ENCODE measurements around the gene EXOSC9.

Gene EXOSC9

GRCh38 chr4:121794505-121795188 lies 6.5 kb upstream of the EXOSC9 start:
- no peak for DNase-seq
- TF ChIP-seq CTCF (IDR thresholded peaks at IDR 0.05; ENCODE audit: low read depth, low read length) = no peak
- Histone ChIP-seq H3K27me3 (ENCODE audit: insufficient read depth, low read depth, severe bottlenecking) (no peaks in the 10 kb centered on the region), H3K9me3 (ENCODE audit: severe bottlenecking) (no peaks in the 10 kb centered on the region), H3K27ac (no peak overlapping the region), H3K4me3 (ENCODE audit: low read depth, low read length) (no peak overlapping the region), H3K36me3 (no peaks in the 10 kb centered on the region)

DNA sequence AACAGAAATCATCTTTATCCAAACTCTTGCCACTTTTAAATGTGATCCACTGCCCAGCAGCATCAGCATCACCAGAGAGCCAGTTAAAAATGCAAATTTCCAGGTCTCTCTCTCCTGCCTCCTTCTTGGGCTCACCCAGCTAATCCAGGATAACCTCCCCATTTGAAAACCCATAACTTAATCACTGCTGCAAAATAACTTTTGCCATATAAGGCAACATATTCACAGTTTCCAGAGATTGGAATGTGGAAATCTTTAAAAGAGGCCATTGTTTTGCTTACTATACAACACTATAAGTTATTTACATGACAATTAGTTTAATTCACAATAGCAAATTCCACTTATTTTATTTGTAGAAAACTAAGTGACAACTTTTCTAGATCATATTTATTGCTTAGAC lies 4.8 kb upstream of the EXOSC9 start:
- Histone ChIP-seq H3K27ac (no peak overlapping the region), H3K4me3 (ENCODE audit: low read depth, low read length) (no peak overlapping the region)

GRCh38 chr4:121799208-121799823 lies 1.8 kb upstream of the EXOSC9 start:
- H3K27me3 ChIP-seq (ENCODE audit: insufficient read depth, low read depth, severe bottlenecking) = no peaks in the 10 kb centered on the region
- peaks cover 31% of the 10 kb centered on the region for H3K36me3 ChIP-seq
- H3K4me3 ChIP-seq (ENCODE audit: low read depth, low read length) = no peak overlapping the region
- DNase-seq = no peak
- TF ChIP-seq CTCF (IDR thresholded peaks at IDR 0.05; ENCODE audit: low read depth, low read length) = no peak
- H3K27ac ChIP-seq = no peak overlapping the region; the same call in 1 of the 2 replicates
- H3K9me3 ChIP-seq (ENCODE audit: severe bottlenecking) = no peaks in the 10 kb centered on the region

More for the DNA sequence above, 4.8 kb upstream of the EXOSC9 start:
- TF ChIP-seq CTCF (IDR thresholded peaks at IDR 0.05; ENCODE audit: low read depth, low read length) = no peak
- peaks cover under 1% of the 10 kb centered on the region for H3K36me3 ChIP-seq
- no peak for DNase-seq
- no peaks in the 10 kb centered on the region for H3K9me3 ChIP-seq (ENCODE audit: severe bottlenecking)
- H3K27me3 ChIP-seq (ENCODE audit: insufficient read depth, low read depth, severe bottlenecking) = no peaks in the 10 kb centered on the region

DNA sequence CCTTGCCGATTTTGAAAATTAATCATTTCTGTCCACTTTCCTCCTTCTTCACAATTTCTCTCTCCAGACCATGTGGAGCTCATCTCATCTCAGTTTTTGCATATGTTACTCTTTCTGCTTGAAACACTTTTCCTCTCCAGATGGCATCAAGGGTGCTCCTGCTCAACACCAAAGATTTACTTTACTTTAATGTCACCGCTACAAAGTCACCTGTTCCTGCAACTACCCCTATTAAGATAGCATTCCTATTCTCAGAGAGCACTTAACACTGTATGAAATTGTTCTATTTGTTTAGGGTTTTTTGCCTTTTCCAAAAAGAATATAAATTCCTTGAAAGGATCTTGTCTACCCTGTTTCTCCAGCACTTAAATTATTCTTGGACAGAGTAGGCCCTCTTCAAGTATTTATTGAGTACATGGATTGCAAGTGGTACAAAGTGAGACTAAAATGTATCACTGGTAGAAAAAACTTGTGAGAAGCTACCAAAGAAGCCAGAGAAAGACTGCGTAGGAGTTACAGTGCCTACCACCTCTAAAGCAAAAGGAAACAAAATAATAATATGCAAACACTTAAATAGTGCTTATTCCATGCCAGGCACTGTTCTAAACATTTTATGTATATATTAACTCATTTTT lies 1.1 kb upstream of the EXOSC9 start:
- no peak for TF ChIP-seq CTCF (IDR thresholded peaks at IDR 0.05; ENCODE audit: low read depth, low read length)
- Histone ChIP-seq H3K27ac (peak overlapping the region; percentile 92), H3K27me3 (ENCODE audit: insufficient read depth, low read depth, severe bottlenecking) (no peaks in the 10 kb centered on the region), H3K4me3 (ENCODE audit: low read depth, low read length) (peak overlapping the region; percentile 66), H3K36me3 (peaks cover 37% of the 10 kb centered on the region), H3K9me3 (ENCODE audit: severe bottlenecking) (no peaks in the 10 kb centered on the region)
- no peak for DNase-seq

DNA sequence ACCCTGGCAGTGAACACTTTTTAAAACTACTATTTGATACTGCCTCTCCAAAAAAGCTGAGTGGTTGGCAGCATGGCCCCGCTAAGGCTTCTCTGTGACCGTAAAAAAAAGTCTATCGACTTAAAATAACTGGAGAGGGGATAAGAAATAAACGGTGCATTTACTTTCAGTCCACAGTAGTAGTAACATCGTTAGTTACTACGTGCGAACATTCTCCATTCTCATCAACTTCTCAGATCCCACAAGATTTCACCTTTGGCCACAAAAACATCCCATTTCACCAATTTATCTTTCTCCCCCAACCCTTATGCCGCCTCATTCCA lies 524 bp upstream of the EXOSC9 start:
- Histone ChIP-seq H3K9me3 (ENCODE audit: severe bottlenecking) (no peaks in the 10 kb centered on the region), H3K4me3 (ENCODE audit: low read depth, low read length) (peak overlapping the region; percentile 66), H3K27me3 (ENCODE audit: insufficient read depth, low read depth, severe bottlenecking) (no peaks in the 10 kb centered on the region), H3K36me3 (peaks cover 43% of the 10 kb centered on the region), H3K27ac (peak overlapping the region; percentile 92)
- no peak for TF ChIP-seq CTCF (IDR thresholded peaks at IDR 0.05; ENCODE audit: low read depth, low read length)
- DNase-seq = no peak
